ENCODE results near the gene PLOD3.

DNA sequence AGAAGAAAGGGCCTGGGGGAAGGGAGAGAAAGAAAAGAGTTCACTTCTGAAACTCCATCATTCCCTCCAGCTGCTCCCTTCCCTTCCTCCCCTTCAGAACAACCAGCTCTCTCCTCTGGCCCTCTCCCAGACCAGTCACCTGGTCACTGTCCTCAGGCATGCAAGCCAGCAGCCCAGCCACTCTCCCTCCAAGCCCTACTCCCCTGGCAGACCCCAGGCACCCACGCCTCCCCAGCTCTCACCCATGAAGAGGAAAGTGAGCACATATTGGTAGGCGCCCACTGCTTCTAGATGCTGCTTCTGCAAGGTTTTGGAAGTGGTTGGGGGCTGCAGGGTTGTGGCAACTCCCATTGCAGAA lies 16.9 kb downstream of the PLOD3 start:
- TF ChIP-seq POLR2A (IDR thresholded peaks at IDR 0.05; ENCODE audit: low read depth, low read length) (no peak), SPI1 (IDR thresholded peaks at IDR 0.05; ENCODE audit: low read depth, low read length) (no peak), POLR2AphosphoS5 (IDR thresholded peaks at IDR 0.05; ENCODE audit: low read depth, low read length) (no peak), TAF1 (IDR thresholded peaks at IDR 0.05; ENCODE audit: low read depth, low read length) (no peak), POU2F2 (IDR thresholded peaks at IDR 0.05; ENCODE audit: low read depth, low read length) (no peak), PAX5 (IDR thresholded peaks at IDR 0.05; ENCODE audit: insufficient read depth, low read length, severe bottlenecking) (no peak)

Data from GM12891 (cell line).